PC-9 (cell line): ENCODE results near the gene MANEA. TPM values are rescaled to one million over a fixed set of nuclear protein-coding genes. Genes with fewer than 3 reads are reported as not detected.

Experiments used
- BruUV-seq: library from RNA; stranded (reverse); fragments of 400-500 nt; replicated peaks from 2 replicates; lab custom pipeline; 2021; lab: Mats Ljungman, UMichigan
- CTCF ChIA-PET: fragments of 300-600 bp; sonication (Branson Sonifier 250); formaldehyde crosslinking; loops from one replicate; lab custom pipeline; 2022; ENCODE audit warnings: antibody characterized with exemption; lab: Charles Lee
- POLR2A ChIA-PET: fragments of 300-600 bp; sonication (Branson Sonifier 250); formaldehyde crosslinking; loops from one replicate; lab custom pipeline; 2022; ENCODE audit warnings: antibody characterized with exemption; ENCODE audit not compliant: unreplicated experiment; lab: Charles Lee
- DNase-seq, 2 experiments: peaks; one replicate each; pipeline versions ENCODE4 v3.0.0 to v3.0.0-alpha.2; 2015 to 2022; ENCODE audit warnings: mixed read lengths in 1 of 2
- H2AFZ ChIP-seq: fragments of 200-600 bp; sonication (generic); 2 replicates; pipeline ENCODE4 v1.8.1; 2017; ENCODE audit warnings: antibody characterized with exemption
- H3F3A ChIP-seq: fragments of 200-600 bp; sonication (generic); 2 replicates; pipeline ENCODE4 v1.8.1; 2017; ENCODE audit warnings: antibody characterized with exemption, mild to moderate bottlenecking, low read depth; ENCODE audit not compliant: insufficient read depth
- H3K27ac ChIP-seq: fragments of 200-600 bp; sonication (generic); 2 replicates; pipeline ENCODE4 v1.6.1; 2016; ENCODE audit warnings: mixed run types
- H3K27me3 ChIP-seq: fragments of 200-600 bp; sonication (generic); 2 replicates; pipeline ENCODE4 v1.6.1; 2016; ENCODE audit warnings: low read depth, mixed run types; ENCODE audit not compliant: insufficient read depth
- H3K36me3 ChIP-seq: fragments of 200-600 bp; sonication (generic); 2 replicates; pipeline ENCODE4 v1.6.1; 2016; ENCODE audit warnings: low read depth, mixed run types
- H3K4me1 ChIP-seq: fragments of 200-600 bp; sonication (generic); replicated peaks from 2 replicates; pipeline ENCODE4 v1.6.1; 2016; ENCODE audit warnings: mixed run types; ENCODE audit not compliant: insufficient read depth
- H3K4me2 ChIP-seq: fragments of 200-600 bp; sonication (generic); 2 replicates; pipeline ENCODE4 v1.6.1; 2017; ENCODE audit warnings: mixed run types
- H3K4me3 ChIP-seq: fragments of 200-600 bp; sonication (generic); 2 replicates; pipeline ENCODE4 v1.6.1; 2016; ENCODE audit warnings: mixed run types
- H3K79me2 ChIP-seq: fragments of 200-600 bp; sonication (generic); 2 replicates; pipeline ENCODE4 v1.6.1; 2017; ENCODE audit warnings: low read depth, mixed run types
- H3K9me2 ChIP-seq: fragments of 200-600 bp; sonication (generic); 2 replicates; pipeline ENCODE4 v1.8.1; 2017; ENCODE audit warnings: mild to moderate bottlenecking; ENCODE audit not compliant: insufficient read depth
- H3K9me3 ChIP-seq: fragments of 200-600 bp; sonication (generic); 2 replicates; pipeline ENCODE4 v1.8.1; 2016; ENCODE audit warnings: low read depth; ENCODE audit not compliant: insufficient read depth
- H4K20me1 ChIP-seq: fragments of 200-600 bp; sonication (generic); 2 replicates; pipeline ENCODE4 v1.8.1; 2017; ENCODE audit not compliant: insufficient read depth
- CTCF ChIP-seq: fragments of 200-600 bp; sonication (generic); conservative IDR thresholded peaks from 2 replicates; pipeline ENCODE4 v1.6.1; 2017; ENCODE audit warnings: mixed run types, antibody characterized with exemption, mild to moderate bottlenecking, moderate library complexity
- EZH2 ChIP-seq: fragments of 200-600 bp; sonication (generic); IDR thresholded peaks from 2 replicates; pipeline ENCODE4 v1.8.0; 2017; ENCODE audit warnings: antibody characterized with exemption, low read depth
- intact Hi-C: fragments of 100-400 bp; cut with micrococcal nuclease; formaldehyde crosslinking; loops from one replicate; pipeline ENCODE4 v1.10.0; 2022; ENCODE audit not compliant: unreplicated experiment
- total RNA-seq: library from RNA; stranded (reverse); gene quantifications from 2 replicates; pipeline ENCODE4 v1.2.3, GENCODE V29; 2021

Gene MANEA
- total RNA-seq, 1 experiment from 2014 or later: 11.0 TPM

DNA sequence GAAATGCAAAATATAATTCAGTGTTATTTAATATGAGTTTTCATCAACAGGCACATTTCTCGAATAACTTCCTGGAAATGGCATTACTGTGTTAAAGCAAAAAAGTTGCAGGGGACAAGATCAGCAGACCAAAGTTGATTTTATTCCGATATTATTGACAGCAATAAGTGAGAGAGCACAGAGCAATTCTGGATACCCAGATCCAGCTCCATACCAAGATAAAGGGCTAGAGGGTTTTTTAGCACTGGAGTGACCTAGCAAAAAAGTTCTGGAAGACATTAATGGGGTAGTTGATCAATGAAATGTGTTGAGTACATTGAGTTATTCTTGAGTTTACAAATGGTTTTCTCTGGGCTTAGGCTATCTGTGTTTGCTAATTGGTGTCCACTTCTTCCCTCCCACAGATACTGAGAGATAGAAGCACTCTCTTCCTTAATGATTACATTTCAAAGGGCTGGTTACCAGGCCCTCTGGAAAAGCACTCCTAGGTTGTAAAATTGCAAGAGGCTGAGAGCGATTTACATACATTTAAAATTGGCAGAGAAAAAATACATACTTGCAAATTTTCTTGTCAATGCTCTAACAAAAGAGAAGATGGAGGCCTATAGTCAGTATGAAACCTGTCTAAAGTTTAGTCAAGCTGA lies 47.0 kb upstream of the MANEA start:
- H3K9me3 ChIP-seq: no peaks in the 10 kb centered on the region
- POLR2A ChIA-PET: no interaction called here

GRCh38 chr6:95543798-95544197 lies 33.5 kb upstream of the MANEA start:
- Histone ChIP-seq H3K4me1 (no peaks in the 10 kb centered on the region), H2AFZ (no peak overlapping the region), H3K9me2 (no peaks in the 10 kb centered on the region), H3K27me3 (no peaks in the 10 kb centered on the region), H3K4me2 (no peak overlapping the region), H3K27ac (no peak overlapping the region), H3K4me3 (no peak overlapping the region), H4K20me1 (no peaks in the 10 kb centered on the region), H3K36me3 (no peaks in the 10 kb centered on the region), H3F3A (no peaks in the 10 kb centered on the region), H3K79me2 (no peaks in the 10 kb centered on the region), H3K9me3 (no peaks in the 10 kb centered on the region)
- DNase-seq: no peak
- TF ChIP-seq CTCF: no peak
- no peak for TF ChIP-seq EZH2
- ChIA-PET CTCF (no interaction called here), POLR2A (no interaction called here)
- no TSS peak for BruUV-seq
- intact Hi-C loops: no loop called here

More for the DNA sequence above, 47.0 kb upstream of the MANEA start:
- intact Hi-C loops: no loop called here
- no peak for DNase-seq
- TF ChIP-seq CTCF: no peak
- TF ChIP-seq EZH2: no peak
- no peaks in the 10 kb centered on the region for H3K79me2 ChIP-seq
- H3K4me2 ChIP-seq: no peak overlapping the region
- BruUV-seq: no TSS peak
- no peaks in the 10 kb centered on the region for H3F3A ChIP-seq
- H3K4me1 ChIP-seq: no peaks in the 10 kb centered on the region
- no peak overlapping the region for H2AFZ ChIP-seq
- no peaks in the 10 kb centered on the region for H4K20me1 ChIP-seq
- H3K27me3 ChIP-seq: no peaks in the 10 kb centered on the region
- CTCF ChIA-PET: no interaction called here
- H3K9me2 ChIP-seq: 0 out of 2 replicates have a peak, but pooled peaks cover 4% of the 10 kb centered on the region
- no peak overlapping the region for H3K4me3 ChIP-seq
- H3K27ac ChIP-seq: no peak overlapping the region
- H3K36me3 ChIP-seq: no peaks in the 10 kb centered on the region

DNA sequence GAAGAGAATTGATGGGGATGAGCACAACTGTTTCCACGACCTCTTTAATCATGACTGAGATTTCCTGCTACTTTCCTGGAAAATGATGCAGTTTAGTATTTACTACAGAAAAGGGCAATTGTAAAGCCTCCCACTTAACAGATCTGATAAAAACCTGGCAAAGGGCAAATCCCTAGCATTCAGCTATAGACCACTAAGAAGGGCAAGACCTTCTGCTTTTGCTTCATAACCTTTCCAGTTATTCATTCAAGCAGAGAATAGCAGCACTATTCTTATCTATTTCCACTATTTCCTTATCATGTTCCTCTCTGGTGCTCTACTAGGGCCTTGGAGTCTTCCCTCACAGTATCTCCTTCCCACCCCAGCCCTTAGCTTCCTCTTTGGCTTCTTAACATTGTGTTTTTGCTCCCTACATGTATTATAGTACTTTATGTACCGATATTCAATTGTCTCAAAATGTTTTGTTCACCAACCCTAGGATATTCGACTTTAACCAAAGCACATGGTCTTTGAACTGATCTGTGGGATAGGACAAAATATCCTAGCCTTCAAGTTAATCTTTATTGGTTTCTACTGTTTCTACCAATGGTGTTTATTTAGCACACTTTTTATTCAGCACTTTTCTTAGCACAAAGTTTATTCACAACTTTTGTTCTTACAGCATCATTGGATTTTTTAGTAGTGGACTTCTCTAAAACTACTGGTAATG lies 32.7 kb upstream of the MANEA start:
- intact Hi-C loops: no loop called here
- BruUV-seq: no TSS peak
- no peak overlapping the region for H3K4me2 ChIP-seq

More for the DNA sequence above, 32.7 kb upstream of the MANEA start:
- ChIA-PET CTCF (no interaction called here), POLR2A (no interaction called here)
- H3K36me3 ChIP-seq: no peaks in the 10 kb centered on the region
- DNase-seq: no peak
- H3K27ac ChIP-seq: no peak overlapping the region
- H3K79me2 ChIP-seq: no peaks in the 10 kb centered on the region
- H4K20me1 ChIP-seq: no peaks in the 10 kb centered on the region
- no peak overlapping the region for H2AFZ ChIP-seq
- H3K9me3 ChIP-seq: no peaks in the 10 kb centered on the region
- no peaks in the 10 kb centered on the region for H3K27me3 ChIP-seq
- H3K4me1 ChIP-seq: no peaks in the 10 kb centered on the region
- no peaks in the 10 kb centered on the region for H3F3A ChIP-seq
- no peaks in the 10 kb centered on the region for H3K9me2 ChIP-seq
- H3K4me3 ChIP-seq: no peak overlapping the region
- no peak for TF ChIP-seq CTCF
- no peak for TF ChIP-seq EZH2
